Kidney epithelial cell (primary cell): ENCODE data around the gene CASKIN1. TPM values are rescaled to one million over a fixed set of nuclear protein-coding genes. Genes with fewer than 3 reads are reported as not detected.
"Not testable (repeated sequence)": the region's sequence is repeated elsewhere in the genome, so short reads cannot be mapped to it uniquely, and the experiment has no call there.

ENCODE experiments used
- DNase-seq: peaks from one replicate; pipeline ENCODE4 v3.0.0-alpha.2; 2010; ENCODE audit warnings: low read depth
- H3K27me3 ChIP-seq: 2 replicates; pipeline ENCODE4 v1.6.0; 2011; ENCODE audit warnings: low read length; ENCODE audit not compliant: control insufficient read depth, insufficient read depth
- H3K36me3 ChIP-seq: 2 replicates; pipeline ENCODE4 v1.5.1; 2011; ENCODE audit warnings: low read length; ENCODE audit not compliant: control insufficient read depth, insufficient read depth
- H3K4me3 ChIP-seq: 2 replicates; pipeline ENCODE4 v1.5.1; 2011; ENCODE audit warnings: low read depth, mild to moderate bottlenecking, control low read depth, low read length
- total RNA-seq: library from RNA; depleted of rRNA; stranded (reverse); fragments of >200 nt; gene quantifications from 2 replicates; pipeline ENCODE4 v1.2.3, GENCODE V29; 2015
- TF ChIP-seq, protein P1 (sequence below): IDR thresholded peaks from 2 replicates; pipeline ENCODE4 v1.5.1; 2011; ENCODE audit warnings: mild to moderate bottlenecking, moderate library complexity, low read length, control low read depth, inconsistent platforms; ENCODE audit not compliant: insufficient read depth, poor library complexity, severe bottlenecking

The CASKIN1 gene
- total RNA-seq, 1 donor from 2014 or later: 0.08 TPM

DNA sequence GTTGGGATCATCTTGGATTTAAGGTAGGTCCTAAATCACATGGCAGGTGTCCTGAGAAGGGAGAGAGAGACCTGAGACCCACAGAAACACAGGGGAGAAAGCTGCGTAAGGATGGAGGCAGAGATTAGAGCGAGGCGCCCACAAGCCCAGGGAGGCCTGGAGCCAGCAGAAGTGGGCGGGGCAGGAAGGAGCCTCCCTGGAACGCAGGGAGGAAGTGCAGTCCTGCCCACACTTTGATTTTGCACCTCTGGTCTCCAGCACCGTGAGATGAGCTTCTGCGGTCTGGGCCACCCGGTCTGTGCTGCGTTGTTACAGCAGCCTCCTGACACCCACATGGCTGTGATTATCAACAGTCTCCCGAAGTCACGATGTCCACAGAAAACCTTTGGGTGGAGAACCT lies 46.2 kb upstream of the CASKIN1 start:
- no peak overlapping the region for H3K4me3 ChIP-seq
- DNase-seq: no peak
- H3K36me3 ChIP-seq: peaks cover 5% of the 10 kb centered on the region
- H3K27me3 ChIP-seq: peaks cover 6% of the 10 kb centered on the region
- TF ChIP-seq, protein P1, sequence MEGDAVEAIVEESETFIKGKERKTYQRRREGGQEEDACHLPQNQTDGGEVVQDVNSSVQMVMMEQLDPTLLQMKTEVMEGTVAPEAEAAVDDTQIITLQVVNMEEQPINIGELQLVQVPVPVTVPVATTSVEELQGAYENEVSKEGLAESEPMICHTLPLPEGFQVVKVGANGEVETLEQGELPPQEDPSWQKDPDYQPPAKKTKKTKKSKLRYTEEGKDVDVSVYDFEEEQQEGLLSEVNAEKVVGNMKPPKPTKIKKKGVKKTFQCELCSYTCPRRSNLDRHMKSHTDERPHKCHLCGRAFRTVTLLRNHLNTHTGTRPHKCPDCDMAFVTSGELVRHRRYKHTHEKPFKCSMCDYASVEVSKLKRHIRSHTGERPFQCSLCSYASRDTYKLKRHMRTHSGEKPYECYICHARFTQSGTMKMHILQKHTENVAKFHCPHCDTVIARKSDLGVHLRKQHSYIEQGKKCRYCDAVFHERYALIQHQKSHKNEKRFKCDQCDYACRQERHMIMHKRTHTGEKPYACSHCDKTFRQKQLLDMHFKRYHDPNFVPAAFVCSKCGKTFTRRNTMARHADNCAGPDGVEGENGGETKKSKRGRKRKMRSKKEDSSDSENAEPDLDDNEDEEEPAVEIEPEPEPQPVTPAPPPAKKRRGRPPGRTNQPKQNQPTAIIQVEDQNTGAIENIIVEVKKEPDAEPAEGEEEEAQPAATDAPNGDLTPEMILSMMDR: no peak

DNA sequence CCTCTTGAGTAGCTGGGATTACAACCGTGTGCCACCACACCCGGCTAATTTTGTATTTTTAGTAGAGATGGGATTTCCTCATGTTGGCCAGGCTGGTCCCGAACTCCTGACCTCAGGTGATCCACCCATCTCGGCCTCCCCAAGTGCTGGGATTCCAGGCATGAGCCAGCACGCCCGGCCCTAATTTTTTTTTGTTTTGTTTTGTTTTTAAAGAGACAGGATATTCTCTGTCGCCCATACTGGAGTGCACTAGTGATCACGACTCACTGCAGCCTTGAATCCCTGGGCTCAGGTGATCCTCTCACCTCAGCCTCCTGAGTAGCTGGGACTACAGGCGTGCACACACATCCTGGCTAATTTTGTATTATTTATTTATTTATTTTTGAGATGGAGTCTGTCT lies 43.9 kb upstream of the CASKIN1 start:
- peaks cover 24% of the 10 kb centered on the region for H3K27me3 ChIP-seq
- H3K4me3 ChIP-seq, DNase-seq, H3K36me3 ChIP-seq: not testable (repeated sequence)

DNA sequence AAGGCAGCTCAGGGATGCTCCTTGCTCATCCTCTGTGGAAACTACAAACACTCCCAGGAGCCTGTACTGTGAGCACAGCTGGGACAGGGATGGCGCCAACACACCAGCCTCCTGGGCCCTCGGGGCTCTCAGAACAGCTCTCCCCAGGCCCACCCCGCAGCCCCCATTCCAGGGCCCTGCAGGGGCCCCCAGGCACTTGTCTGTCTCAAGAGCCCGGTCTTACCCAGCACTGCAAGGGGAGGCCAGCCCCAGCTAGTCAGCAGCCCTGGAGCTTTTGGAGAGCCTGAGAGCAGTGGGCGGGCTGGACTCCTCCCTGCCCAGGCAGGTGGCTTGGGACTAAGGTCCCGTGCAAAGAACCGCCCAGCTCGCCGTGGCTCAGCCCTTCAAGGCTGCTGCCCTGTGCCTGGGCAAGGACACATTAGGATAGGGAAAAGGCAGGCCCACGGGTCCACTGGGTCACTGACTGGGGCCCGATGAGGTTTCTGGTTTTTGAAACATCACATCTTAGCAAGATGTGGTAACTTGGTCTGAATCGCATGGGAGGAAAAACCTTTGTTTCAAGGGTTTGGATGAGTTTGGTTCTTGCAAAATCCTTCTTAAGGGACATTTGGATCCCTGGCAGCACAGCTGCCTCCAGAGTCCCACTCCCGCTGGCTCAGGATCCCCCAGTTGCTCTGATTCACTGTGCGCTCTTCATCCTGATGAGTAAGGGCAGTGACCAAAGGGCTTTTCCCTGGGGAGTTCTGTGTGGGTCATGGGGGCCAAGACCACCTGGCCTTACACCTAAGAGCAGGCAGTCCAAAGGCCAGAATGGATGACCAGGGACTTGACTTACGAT lies 42.7 kb upstream of the CASKIN1 start:
- H3K27me3 ChIP-seq: peaks cover 24% of the 10 kb centered on the region
- no peak for DNase-seq
- H3K4me3 ChIP-seq: no peak overlapping the region
- peaks cover 4% of the 10 kb centered on the region for H3K36me3 ChIP-seq
- TF ChIP-seq, protein P1: no peak

DNA sequence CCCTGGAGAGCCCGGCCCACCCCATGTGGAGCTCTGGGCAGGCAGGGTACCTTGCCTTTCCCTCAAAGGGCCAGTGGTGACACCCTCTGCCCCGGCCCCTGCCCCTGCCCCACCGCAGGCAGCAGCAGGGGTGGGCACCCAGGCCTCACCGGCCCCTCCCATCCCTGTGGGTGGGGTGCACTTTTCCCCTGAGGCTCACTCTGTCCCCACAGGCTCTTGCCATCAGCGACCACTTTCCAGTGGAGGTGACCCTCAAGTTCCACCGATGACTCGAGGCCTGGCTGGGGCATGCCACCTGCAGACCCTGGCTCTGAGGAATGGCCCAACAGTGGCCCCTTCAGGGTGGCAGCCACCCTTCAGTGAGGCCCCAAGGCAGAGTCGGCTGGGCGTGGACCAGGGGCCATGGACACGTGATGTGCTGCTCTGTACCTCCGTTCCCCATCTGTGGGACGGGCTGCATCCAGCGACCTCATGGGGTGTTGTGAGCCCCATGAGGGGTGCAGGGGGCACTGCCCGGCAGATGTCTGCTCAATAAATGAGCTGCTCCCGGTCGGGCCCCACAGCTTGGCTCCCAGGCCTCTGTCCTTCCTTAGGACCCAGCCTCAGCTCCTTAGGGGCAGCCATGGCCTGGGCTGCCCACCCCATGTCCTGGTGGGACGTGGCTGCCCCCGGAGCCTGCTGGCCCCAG lies 41.9 kb upstream of the CASKIN1 start:
- Histone ChIP-seq H3K4me3 (no peak overlapping the region), H3K27me3 (peaks cover 24% of the 10 kb centered on the region), H3K36me3 (peaks cover 4% of the 10 kb centered on the region)
- DNase-seq: no peak
- TF ChIP-seq, protein P1: no peak

DNA sequence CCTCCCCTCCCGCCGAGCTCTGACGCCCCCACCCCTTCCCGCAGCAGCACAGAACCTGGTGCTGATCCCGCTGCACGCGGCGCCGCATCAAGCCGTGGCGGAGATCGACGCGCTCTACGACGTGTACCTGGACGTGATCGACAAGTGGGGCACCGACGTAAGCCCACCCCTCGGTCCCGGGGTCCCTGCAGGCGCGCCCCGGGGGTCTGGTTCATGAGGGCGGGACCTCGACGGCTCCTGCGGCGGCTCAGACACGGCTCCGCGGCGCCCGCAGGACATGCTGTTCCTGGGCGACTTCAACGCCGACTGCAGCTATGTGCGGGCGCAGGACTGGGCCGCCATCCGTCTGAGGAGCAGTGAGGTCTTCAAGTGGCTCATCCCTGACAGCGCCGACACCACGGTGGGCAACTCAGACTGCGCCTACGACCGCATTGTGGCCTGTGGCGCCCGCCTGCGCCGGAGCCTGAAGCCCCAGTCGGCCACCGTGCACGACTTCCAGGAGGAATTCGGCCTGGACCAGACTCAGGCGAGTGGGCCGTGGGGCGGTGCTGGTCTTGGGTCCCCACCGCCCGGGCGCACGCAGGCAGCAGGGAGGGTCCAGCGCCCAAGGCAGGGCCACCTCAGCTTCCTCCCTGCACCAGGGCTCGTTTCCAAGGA lies 41.2 kb upstream of the CASKIN1 start:
- TF ChIP-seq, protein P1: no peak
- Histone ChIP-seq H3K27me3 (peaks cover 24% of the 10 kb centered on the region), H3K36me3 (peaks cover 4% of the 10 kb centered on the region), H3K4me3 (no peak overlapping the region)
- DNase-seq: no peak

DNA sequence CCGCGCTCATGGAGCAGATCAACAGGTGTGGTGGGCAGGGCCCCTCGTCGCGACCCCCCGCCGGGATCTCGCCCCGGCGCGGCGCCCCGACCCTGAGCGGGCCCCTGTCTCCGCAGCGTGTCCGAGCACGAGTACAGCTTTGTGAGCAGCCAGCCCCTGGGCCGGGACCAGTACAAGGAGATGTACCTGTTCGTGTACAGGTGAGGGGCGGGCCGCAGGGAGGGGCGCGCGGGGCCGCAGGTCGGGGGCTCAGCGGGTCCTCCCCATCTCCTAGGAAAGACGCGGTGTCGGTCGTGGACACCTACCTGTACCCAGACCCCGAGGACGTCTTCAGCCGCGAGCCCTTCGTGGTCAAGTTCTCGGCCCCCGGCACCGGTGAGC lies 40.7 kb upstream of the CASKIN1 start:
- H3K4me3 ChIP-seq: no peak overlapping the region
- peaks cover 24% of the 10 kb centered on the region for H3K27me3 ChIP-seq
- TF ChIP-seq, protein P1: no peak
- H3K36me3 ChIP-seq: peaks cover 3% of the 10 kb centered on the region
- DNase-seq: no peak
